Measurements from ENCODE around the gene TSHR. TPM values are rescaled to one million over a fixed set of nuclear protein-coding genes. Genes with fewer than 3 reads are reported as not detected.
"Not testable (repeated sequence)": the region's sequence is repeated elsewhere in the genome, so short reads cannot be mapped to it uniquely, and the experiment has no call there.

TSHR gene
- total RNA-seq, result under 1 TPM in 1 of 2 donors, not detected in 1; 0.87 TPM
- polyA plus RNA-seq (ENCODE audit: insufficient read depth, low read depth, low replicate concordance), result 0.88 TPM
- long read RNA-seq, donor 1, partial matches to known transcripts, result 199 of 205 reads
- long read RNA-seq, donor 1, other reads (novel, unspliced or antisense), result 6 of 205 reads
- long read RNA-seq, donor 2, result 0 reads

DNA sequence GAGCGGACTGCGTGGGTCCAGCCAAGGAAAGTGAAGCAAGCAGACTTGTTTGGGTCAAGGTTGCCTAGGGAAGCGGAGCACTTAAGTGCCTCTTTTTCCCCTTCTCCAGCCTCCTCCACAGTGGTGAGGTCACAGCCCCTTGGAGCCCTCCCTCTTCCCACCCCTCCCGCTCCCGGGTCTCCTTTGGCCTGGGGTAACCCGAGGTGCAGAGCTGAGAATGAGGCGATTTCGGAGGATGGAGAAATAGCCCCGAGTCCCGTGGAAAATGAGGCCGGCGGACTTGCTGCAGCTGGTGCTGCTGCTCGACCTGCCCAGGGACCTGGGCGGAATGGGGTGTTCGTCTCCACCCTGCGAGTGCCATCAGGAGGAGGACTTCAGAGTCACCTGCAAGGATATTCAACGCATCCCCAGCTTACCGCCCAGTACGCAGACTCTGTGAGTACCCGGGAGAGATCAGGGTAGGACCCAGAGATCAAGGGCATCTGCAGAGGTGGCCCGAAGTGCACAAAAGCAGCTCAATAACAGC, at the start of gene TSHR:
Gene TSHR (plus strand): TSS at position 206 of the 526 bp plus-strand sequence. CDS start 60 bp downstream, at position 266.
- TF ChIP-seq, protein P1, sequence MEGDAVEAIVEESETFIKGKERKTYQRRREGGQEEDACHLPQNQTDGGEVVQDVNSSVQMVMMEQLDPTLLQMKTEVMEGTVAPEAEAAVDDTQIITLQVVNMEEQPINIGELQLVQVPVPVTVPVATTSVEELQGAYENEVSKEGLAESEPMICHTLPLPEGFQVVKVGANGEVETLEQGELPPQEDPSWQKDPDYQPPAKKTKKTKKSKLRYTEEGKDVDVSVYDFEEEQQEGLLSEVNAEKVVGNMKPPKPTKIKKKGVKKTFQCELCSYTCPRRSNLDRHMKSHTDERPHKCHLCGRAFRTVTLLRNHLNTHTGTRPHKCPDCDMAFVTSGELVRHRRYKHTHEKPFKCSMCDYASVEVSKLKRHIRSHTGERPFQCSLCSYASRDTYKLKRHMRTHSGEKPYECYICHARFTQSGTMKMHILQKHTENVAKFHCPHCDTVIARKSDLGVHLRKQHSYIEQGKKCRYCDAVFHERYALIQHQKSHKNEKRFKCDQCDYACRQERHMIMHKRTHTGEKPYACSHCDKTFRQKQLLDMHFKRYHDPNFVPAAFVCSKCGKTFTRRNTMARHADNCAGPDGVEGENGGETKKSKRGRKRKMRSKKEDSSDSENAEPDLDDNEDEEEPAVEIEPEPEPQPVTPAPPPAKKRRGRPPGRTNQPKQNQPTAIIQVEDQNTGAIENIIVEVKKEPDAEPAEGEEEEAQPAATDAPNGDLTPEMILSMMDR (IDR thresholded peaks at IDR 0.05), result no peak
- no peak for TF ChIP-seq POLR2A (IDR thresholded peaks at IDR 0.05)
- no peaks in the 10 kb centered on the region for H3K4me1 ChIP-seq
- no peaks in the 10 kb centered on the region for H3K36me3 ChIP-seq (ENCODE audit: low read depth, missing control alignments)
- no peaks in the 10 kb centered on the region for H3K27me3 ChIP-seq
- no peak for DNase-seq
- 17 to 30% methylated on average over 10 to 21 of the region's 21 CpGs for WGBS, 2 donors
- intact Hi-C loops (cut with DNase I; ENCODE audit: low total_unique reads), result no loop called here
- H3K4me3 ChIP-seq, result peak within 1 kb of the TSS; percentile 8 to 41
- H3K9me3 ChIP-seq, result no peaks in the 10 kb centered on the region
- no peak within 1 kb of the TSS for H3K27ac ChIP-seq

DNA sequence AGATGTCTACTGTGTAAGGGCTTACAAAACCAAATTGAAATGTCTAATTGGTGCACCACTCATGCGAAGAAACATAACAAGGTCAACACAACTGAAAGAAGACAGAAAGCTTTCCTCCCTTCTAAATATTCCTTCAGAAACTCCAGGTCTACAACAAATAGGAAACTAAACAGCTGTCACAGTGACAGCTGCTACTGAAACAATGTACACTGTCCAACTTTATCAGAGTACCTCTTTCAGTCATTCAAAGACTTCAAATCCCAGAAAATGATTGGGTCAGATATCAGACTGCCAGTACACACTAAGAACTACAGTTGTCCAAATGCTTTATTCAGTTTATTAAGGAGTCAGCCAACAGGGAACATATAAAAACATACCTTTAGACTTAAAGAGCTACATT, 49.1 kb upstream of the TSHR start:
- no peaks in the 10 kb centered on the region for H3K9me3 ChIP-seq
- H3K4me3 ChIP-seq, result no peak overlapping the region
- DNase-seq, result no peak
- no peak overlapping the region for H3K27ac ChIP-seq
- no peaks in the 10 kb centered on the region for H3K36me3 ChIP-seq (ENCODE audit: low read depth, missing control alignments)
- TF ChIP-seq POLR2A (IDR thresholded peaks at IDR 0.05), result no peak
- TF ChIP-seq, protein P1 (IDR thresholded peaks at IDR 0.05), result no peak
- H3K4me1 ChIP-seq, result no peaks in the 10 kb centered on the region
- no peaks in the 10 kb centered on the region for H3K27me3 ChIP-seq
- WGBS, 2 donors, result 0 to 41% methylated on average over 1 of the region's 1 CpG
- intact Hi-C loops (cut with DNase I; ENCODE audit: low total_unique reads), result no loop called here

DNA sequence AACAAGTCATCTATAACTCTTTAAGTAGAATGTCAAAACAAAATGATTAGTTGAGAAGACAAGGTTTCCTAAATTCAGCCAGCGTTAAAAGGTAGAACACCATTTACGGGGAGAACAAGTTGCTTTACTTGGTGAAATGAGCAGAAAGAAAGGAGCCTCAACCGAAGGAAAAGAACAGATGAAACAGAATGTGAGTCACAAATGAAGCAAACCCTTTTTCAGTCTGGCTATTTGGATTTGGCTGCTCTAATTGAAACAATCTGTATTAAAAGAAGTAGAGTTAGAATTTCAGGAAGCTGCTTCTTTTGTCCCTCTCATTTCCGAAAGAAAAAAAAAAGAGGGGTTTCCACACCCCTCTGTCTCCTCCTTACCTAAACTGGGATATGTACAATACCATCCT, 48.5 kb upstream of the TSHR start:
- intact Hi-C loops (cut with DNase I; ENCODE audit: low total_unique reads), result no loop called here
- DNase-seq, result no peak
- no peaks in the 10 kb centered on the region for H3K9me3 ChIP-seq
- no peak for TF ChIP-seq POLR2A (IDR thresholded peaks at IDR 0.05)
- TF ChIP-seq, protein P1 (IDR thresholded peaks at IDR 0.05), result no peak
- H3K27ac ChIP-seq, result no peak overlapping the region
- no peaks in the 10 kb centered on the region for H3K36me3 ChIP-seq (ENCODE audit: low read depth, missing control alignments)
- WGBS, 2 donors, result 88 to 91% methylated on average over 4 of the region's 4 CpGs
- H3K4me1 ChIP-seq, result no peaks in the 10 kb centered on the region
- no peak overlapping the region for H3K4me3 ChIP-seq
- H3K27me3 ChIP-seq, result no peaks in the 10 kb centered on the region

DNA sequence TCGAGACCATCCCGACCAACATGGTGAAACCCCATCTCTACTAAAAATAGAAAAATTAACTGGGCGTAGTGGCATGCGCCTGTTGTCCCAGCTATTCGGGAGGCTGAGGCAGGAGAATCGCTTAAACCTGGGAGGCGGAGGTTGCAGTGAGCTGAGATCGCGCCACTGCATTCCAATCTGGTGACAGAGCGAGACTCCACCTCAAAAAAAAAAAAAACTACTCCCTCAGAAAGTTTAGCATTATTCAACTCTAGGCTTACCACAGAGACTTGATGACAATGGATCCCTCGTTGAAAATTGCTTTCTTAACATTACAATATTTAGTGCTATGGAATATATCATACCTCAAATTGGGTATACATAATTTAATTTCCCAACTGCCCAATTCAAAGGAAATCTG, 43.4 kb upstream of the TSHR start:
- intact Hi-C loops (cut with DNase I; ENCODE audit: low total_unique reads); H3K36me3 ChIP-seq (ENCODE audit: low read depth, missing control alignments); H3K27me3 ChIP-seq; H3K27ac ChIP-seq; DNase-seq; H3K4me1 ChIP-seq; H3K9me3 ChIP-seq; H3K4me3 ChIP-seq: not testable (repeated sequence)
- 94 to 98% methylated on average over 11 of the region's 11 CpGs for WGBS, 2 donors

DNA sequence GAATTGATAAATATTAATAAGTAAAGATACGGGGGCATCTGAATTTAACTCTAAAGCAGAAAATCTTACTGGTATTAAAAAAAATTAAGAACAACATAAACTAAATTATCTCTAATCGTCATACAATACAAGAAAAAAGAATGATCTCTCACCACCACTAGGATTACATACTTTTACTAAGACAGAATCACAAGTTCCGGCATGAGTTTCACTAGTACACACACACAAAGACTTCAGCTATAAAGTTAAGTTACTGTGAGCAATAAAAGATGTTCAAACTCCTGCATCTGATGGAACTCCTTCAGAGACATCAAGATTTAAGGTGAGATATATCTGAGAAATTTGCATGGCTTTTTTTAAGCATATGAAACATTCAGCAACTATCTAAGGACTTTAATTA, 35.8 kb upstream of the TSHR start:
- Histone ChIP-seq H3K36me3 (ENCODE audit: low read depth, missing control alignments) (no peaks in the 10 kb centered on the region), H3K4me1 (peaks cover 4% of the 10 kb centered on the region), H3K27me3 (no peaks in the 10 kb centered on the region), H3K27ac (no peak overlapping the region), H3K9me3 (no peaks in the 10 kb centered on the region), H3K4me3 (no peak overlapping the region)
- intact Hi-C loops (cut with DNase I; ENCODE audit: low total_unique reads), result no loop called here
- 95 to 97% methylated on average over 3 of the region's 3 CpGs for WGBS, 2 donors
- no peak for DNase-seq
- TF ChIP-seq, protein P1 (IDR thresholded peaks at IDR 0.05), result no peak
- TF ChIP-seq POLR2A (IDR thresholded peaks at IDR 0.05), result no peak
